WTC11 (cell line): ENCODE data around the gene ZBTB7C. TPM values are rescaled to one million over a fixed set of nuclear protein-coding genes. Genes with fewer than 3 reads are reported as not detected.

Source experiments
- ATAC-seq: fragments of 200-7000 bp; cut with Tn5 transposase; 2 replicates; pipeline ENCODE4 v1.10.0; 2021; ENCODE audit warnings: mild to moderate bottlenecking, moderate library complexity
- CTCF ChIA-PET: fragments of 300-600 bp; sonication (Branson Sonifier 250); formaldehyde crosslinking; loops from one replicate; lab custom pipeline; 2021; ENCODE audit warnings: antibody characterized with exemption; lab: Charles Lee
- POLR2A ChIA-PET: fragments of 350-600 bp; sonication (Branson Sonifier 250); formaldehyde crosslinking; loops from one replicate; lab custom pipeline; 2021; ENCODE audit warnings: antibody characterized with exemption; lab: Charles Lee
- DNase-seq: peaks from one replicate; pipeline ENCODE4 v3.0.0; 2021; ENCODE audit warnings: low spot score
- H3K27ac Mint-ChIP-seq: 2 replicates; pipeline ENCODE4 v1.8.0; 2021; ENCODE audit warnings: mixed read lengths
- H3K27me3 Mint-ChIP-seq: 2 replicates; pipeline ENCODE4 v1.8.0; 2021; ENCODE audit warnings: low read depth, mild to moderate bottlenecking, moderate library complexity, mixed read lengths
- H3K36me3 Mint-ChIP-seq: 2 replicates; pipeline ENCODE4 v1.8.0; 2021; ENCODE audit warnings: mixed read lengths
- H3K4me1 Mint-ChIP-seq: 2 replicates; pipeline ENCODE4 v1.8.0; 2022; ENCODE audit warnings: mixed read lengths
- H3K4me3 Mint-ChIP-seq: 2 replicates; pipeline ENCODE4 v1.8.0; 2021; ENCODE audit warnings: mild to moderate bottlenecking, moderate library complexity, mixed read lengths
- H3K9me3 Mint-ChIP-seq: 2 replicates; pipeline ENCODE4 v1.8.0; 2021; ENCODE audit warnings: mixed read lengths
- ELF4 ChIP-seq: sonication (generic); formaldehyde crosslinking; IDR thresholded peaks from 2 replicates; pipeline ENCODE4 v1.8.1; 2022; ENCODE audit warnings: low read depth, mild to moderate bottlenecking, moderate library complexity, missing genetic modification reagents
- FOXJ3 ChIP-seq: sonication (generic); formaldehyde crosslinking; IDR thresholded peaks from 2 replicates; pipeline ENCODE4 v1.9.0; 2021; ENCODE audit warnings: missing genetic modification reagents, mild to moderate bottlenecking, borderline replicate concordance
- GRHL2 ChIP-seq: fragments of 250-450 bp; sonication (Bioruptor Pico); IDR thresholded peaks from 2 replicates; pipeline ENCODE4 v1.8.0; 2022; ENCODE audit warnings: mild to moderate bottlenecking, moderate library complexity; ENCODE audit not compliant: insufficient replicate concordance, severe bottlenecking
- RELA ChIP-seq: sonication (generic); formaldehyde crosslinking; IDR thresholded peaks from 2 replicates; pipeline ENCODE4 v1.8.1; 2022; ENCODE audit warnings: missing genetic modification reagents, mild to moderate bottlenecking, borderline replicate concordance
- SMAD4 ChIP-seq: sonication (generic); formaldehyde crosslinking; IDR thresholded peaks from 2 replicates; pipeline ENCODE4 v1.8.0; 2022; ENCODE audit warnings: mild to moderate bottlenecking, missing genetic modification reagents
- ZNF219 ChIP-seq: sonication (generic); formaldehyde crosslinking; IDR thresholded peaks from 2 replicates; pipeline ENCODE4 v1.8.0; 2023; ENCODE audit warnings: missing genetic modification reagents, mild to moderate bottlenecking, borderline replicate concordance
- ZNF263 ChIP-seq: sonication (generic); formaldehyde crosslinking; IDR thresholded peaks from 2 replicates; pipeline ENCODE4 v1.8.1; 2022; ENCODE audit warnings: low read depth, mild to moderate bottlenecking, moderate library complexity, missing genetic modification reagents
- ZNF416 ChIP-seq: fragments of 250-450 bp; sonication (Bioruptor Pico); IDR thresholded peaks from 2 replicates; pipeline ENCODE4 v1.9.0; 2021; ENCODE audit warnings: mild to moderate bottlenecking, inconsistent platforms
- total RNA-seq: library from RNA; stranded (reverse); gene quantifications from 3 replicates; pipeline ENCODE4 v1.2.3, GENCODE V29; 2021
- TF ChIP-seq, protein P1 (sequence below): fragments of 250-450 bp; sonication (Bioruptor Pico); IDR thresholded peaks from 2 replicates; pipeline ENCODE4 v1.8.0; 2021; ENCODE audit warnings: mild to moderate bottlenecking
- TF ChIP-seq, protein P2 (sequence below): sonication (generic); formaldehyde crosslinking; IDR thresholded peaks from 2 replicates; pipeline ENCODE4 v1.8.1; 2022; ENCODE audit warnings: missing genetic modification reagents, borderline replicate concordance
- TF ChIP-seq, protein P3 (sequence below): sonication (generic); formaldehyde crosslinking; IDR thresholded peaks from 2 replicates; pipeline ENCODE4 v1.8.0; 2022; ENCODE audit warnings: mild to moderate bottlenecking, missing genetic modification reagents
- TF ChIP-seq, protein P4 (sequence below): sonication (generic); formaldehyde crosslinking; conservative IDR thresholded peaks from 2 replicates; pipeline ENCODE4 v1.8.1; 2023; ENCODE audit warnings: mild to moderate bottlenecking, low read depth, missing genetic modification reagents, moderate library complexity
- TF ChIP-seq, protein P5 (sequence below): fragments of 250-450 bp; sonication (Bioruptor Pico); conservative IDR thresholded peaks from 2 replicates; pipeline ENCODE4 v1.9.0; 2021; ENCODE audit warnings: mild to moderate bottlenecking
- TF ChIP-seq, protein P6 (sequence below): sonication (generic); formaldehyde crosslinking; IDR thresholded peaks from 2 replicates; pipeline ENCODE4 v1.8.0; 2022; ENCODE audit warnings: mild to moderate bottlenecking, missing genetic modification reagents
- TF ChIP-seq, protein P7 (sequence below): sonication (generic); formaldehyde crosslinking; IDR thresholded peaks from 2 replicates; pipeline ENCODE4 v1.8.1; 2023; ENCODE audit warnings: mild to moderate bottlenecking, missing genetic modification reagents, moderate library complexity

Gene ZBTB7C
- total RNA-seq, 1 experiment from 2014 or later: 0.48 TPM

DNA sequence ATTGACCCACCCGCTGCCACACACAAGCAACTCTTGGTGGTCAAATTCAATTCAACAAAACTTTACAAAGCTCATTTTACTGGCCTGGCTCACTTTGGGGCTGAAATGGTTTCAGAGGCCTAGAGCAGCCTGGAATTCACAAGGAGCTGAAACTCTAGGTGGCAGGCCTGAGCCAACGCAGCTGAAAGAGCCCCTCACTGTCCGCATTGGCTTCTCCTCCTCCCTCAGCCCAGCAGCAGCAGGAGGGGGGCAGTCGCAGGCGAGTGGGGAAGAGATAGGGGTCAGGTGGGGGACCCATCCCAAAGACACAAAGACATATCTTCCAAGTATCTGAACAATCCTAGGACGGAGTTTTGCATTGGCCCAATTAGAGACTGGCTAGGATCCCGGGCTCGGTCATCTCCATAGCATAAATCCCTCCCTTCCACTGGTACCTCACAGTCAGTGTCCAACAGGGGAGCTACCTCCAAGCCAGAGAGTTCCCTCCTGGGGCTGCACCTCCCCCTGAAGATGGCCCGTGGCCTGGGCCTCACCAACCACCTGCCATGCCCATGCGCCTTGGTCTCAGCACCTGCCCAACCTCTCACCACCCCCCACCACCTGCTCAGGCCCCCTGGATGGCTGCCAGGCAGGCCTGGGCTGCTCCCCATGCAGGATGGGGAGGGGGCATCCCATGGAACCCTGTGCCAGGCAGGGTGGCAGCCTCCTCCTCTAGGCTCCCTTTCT is 113.4 kb downstream of the ZBTB7C start (continued):
- TF ChIP-seq GRHL2 (CRISPR knock-in tag) (no peak), ELF4 (CRISPR knock-in tag) (no peak)
- TF ChIP-seq, protein P1, sequence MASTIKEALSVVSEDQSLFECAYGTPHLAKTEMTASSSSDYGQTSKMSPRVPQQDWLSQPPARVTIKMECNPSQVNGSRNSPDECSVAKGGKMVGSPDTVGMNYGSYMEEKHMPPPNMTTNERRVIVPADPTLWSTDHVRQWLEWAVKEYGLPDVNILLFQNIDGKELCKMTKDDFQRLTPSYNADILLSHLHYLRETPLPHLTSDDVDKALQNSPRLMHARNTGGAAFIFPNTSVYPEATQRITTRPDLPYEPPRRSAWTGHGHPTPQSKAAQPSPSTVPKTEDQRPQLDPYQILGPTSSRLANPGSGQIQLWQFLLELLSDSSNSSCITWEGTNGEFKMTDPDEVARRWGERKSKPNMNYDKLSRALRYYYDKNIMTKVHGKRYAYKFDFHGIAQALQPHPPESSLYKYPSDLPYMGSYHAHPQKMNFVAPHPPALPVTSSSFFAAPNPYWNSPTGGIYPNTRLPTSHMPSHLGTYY (CRISPR knock-in tag): no peak

DNA sequence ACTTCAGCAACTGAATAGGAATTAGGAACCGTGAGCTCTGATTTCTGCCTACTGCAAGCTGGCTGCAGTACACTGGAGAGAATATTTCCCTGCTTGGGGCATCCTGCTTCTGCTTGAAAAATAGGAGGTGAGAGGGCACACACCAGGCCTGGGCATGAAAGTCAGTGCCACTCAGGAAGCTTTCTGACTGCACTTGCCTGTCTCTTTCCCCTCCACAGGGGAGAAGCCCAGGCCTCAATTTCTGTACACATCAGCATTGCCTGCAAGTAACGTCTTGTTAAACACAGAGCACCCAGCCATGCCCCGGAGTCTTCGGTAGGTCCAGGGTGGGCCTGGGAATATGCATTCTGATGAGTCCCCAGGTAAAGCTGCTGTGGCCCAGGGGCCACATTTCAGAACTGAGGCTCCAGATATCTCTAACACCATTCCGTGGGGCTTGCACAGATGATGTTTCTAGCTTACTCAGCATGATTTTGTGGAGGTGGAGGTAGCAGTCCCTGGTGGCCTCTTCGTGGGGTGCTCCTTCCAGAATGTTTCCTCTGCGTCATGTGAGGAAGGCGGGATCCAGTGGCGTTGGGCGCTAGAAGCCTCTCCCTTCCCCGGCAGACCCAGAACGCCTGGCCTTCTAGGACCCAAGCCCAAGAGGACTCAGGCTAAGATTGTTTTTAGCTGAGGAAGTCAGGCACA is 114.1 kb downstream of the ZBTB7C start:
- H3K4me3 Mint-ChIP-seq: no peak overlapping the region
- CTCF ChIA-PET: interaction anchor here (0.6 to 4.5 kb wide), 45 partner anchors 9 to 273 kb away, joined by 3 to 55 read pairs (median 4); partner anchors contain the start of gene ZBTB7C
- peaks cover 4% of the 10 kb centered on the region; the same call in 1 of the 2 replicates for H3K9me3 Mint-ChIP-seq
- ATAC-seq (peak; percentile 31), DNase-seq (no peak)
- no peak overlapping the region for H3K27ac Mint-ChIP-seq
- POLR2A ChIA-PET: interaction anchor here (0.6 to 1.2 kb wide), 2 partner anchors 21 to 327 kb away, joined by 3 read pairs; no protein-coding TSS in a partner anchor
- no peaks in the 10 kb centered on the region for H3K27me3 Mint-ChIP-seq
- TF ChIP-seq ZNF219 (CRISPR knock-in tag): no peak
- TF ChIP-seq, protein P2, sequence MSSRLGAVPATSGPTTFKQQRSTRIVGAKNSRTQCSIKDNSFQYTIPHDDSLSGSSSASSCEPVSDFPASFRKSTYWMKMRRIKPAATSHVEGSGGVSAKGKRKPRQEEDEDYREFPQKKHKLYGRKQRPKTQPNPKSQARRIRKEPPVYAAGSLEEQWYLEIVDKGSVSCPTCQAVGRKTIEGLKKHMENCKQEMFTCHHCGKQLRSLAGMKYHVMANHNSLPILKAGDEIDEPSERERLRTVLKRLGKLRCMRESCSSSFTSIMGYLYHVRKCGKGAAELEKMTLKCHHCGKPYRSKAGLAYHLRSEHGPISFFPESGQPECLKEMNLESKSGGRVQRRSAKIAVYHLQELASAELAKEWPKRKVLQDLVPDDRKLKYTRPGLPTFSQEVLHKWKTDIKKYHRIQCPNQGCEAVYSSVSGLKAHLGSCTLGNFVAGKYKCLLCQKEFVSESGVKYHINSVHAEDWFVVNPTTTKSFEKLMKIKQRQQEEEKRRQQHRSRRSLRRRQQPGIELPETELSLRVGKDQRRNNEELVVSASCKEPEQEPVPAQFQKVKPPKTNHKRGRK: no peak
- no peak for TF ChIP-seq ZNF416 (CRISPR knock-in tag)
- peaks cover 25% of the 10 kb centered on the region for H3K4me1 Mint-ChIP-seq
- H3K36me3 Mint-ChIP-seq: no peaks in the 10 kb centered on the region

DNA sequence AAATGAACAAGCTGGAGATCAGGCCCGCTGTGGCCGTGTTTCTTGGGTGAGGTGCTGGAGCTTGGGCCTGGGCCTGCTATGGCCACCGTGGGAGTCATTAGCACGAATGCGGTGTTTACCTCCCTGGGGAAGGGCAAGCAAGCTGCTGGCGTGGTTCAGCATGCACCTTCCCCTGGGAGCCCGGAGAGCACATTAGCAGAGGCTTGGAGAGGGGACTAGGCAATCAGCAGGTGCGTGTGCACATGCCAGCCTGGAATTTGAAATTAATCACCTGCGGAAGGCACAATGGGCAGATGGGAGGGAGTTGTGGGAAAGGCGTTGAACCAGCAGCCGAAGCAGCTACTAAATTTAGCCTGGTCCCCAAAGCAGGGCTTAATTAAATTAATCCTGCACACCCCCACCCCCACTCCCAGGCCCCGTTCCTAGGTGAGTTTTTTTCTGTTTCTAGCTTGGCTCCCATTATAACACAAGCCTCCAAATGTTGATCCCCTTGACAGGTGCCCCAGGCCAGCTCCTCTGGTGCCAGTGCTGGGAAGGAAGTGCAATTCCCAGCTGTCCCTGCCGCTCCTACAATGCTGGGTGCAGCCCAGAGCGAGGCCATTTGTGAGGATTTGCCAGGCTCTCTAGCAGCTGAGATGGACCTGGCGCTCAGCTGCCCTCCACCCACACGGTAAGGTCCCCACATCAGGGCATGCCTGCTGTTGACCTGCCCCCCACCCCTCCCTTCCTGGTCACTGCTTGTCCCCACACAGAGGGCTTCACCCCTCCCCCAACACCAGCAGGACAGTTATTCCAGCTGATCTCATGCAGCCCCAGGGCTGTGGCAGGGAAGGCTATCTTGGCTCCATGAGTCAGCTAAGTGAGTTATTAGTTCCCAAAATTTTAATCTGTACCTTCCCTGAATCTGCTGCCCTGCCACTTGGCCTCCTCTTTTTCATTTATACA is 115.0 kb downstream of the ZBTB7C start:
- TF ChIP-seq ZNF263 (CRISPR knock-in tag) (no peak), RELA (no peak), SMAD4 (CRISPR knock-in tag) (no peak), FOXJ3 (CRISPR knock-in tag) (no peak), ZNF416 (CRISPR knock-in tag) (no peak)
- TF ChIP-seq, protein P3, sequence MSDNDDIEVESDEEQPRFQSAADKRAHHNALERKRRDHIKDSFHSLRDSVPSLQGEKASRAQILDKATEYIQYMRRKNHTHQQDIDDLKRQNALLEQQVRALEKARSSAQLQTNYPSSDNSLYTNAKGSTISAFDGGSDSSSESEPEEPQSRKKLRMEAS (CRISPR knock-in tag): no peak
- TF ChIP-seq, protein P4, sequence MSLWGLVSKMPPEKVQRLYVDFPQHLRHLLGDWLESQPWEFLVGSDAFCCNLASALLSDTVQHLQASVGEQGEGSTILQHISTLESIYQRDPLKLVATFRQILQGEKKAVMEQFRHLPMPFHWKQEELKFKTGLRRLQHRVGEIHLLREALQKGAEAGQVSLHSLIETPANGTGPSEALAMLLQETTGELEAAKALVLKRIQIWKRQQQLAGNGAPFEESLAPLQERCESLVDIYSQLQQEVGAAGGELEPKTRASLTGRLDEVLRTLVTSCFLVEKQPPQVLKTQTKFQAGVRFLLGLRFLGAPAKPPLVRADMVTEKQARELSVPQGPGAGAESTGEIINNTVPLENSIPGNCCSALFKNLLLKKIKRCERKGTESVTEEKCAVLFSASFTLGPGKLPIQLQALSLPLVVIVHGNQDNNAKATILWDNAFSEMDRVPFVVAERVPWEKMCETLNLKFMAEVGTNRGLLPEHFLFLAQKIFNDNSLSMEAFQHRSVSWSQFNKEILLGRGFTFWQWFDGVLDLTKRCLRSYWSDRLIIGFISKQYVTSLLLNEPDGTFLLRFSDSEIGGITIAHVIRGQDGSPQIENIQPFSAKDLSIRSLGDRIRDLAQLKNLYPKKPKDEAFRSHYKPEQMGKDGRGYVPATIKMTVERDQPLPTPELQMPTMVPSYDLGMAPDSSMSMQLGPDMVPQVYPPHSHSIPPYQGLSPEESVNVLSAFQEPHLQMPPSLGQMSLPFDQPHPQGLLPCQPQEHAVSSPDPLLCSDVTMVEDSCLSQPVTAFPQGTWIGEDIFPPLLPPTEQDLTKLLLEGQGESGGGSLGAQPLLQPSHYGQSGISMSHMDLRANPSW (CRISPR knock-in tag): no peak
- TF ChIP-seq, protein P5, sequence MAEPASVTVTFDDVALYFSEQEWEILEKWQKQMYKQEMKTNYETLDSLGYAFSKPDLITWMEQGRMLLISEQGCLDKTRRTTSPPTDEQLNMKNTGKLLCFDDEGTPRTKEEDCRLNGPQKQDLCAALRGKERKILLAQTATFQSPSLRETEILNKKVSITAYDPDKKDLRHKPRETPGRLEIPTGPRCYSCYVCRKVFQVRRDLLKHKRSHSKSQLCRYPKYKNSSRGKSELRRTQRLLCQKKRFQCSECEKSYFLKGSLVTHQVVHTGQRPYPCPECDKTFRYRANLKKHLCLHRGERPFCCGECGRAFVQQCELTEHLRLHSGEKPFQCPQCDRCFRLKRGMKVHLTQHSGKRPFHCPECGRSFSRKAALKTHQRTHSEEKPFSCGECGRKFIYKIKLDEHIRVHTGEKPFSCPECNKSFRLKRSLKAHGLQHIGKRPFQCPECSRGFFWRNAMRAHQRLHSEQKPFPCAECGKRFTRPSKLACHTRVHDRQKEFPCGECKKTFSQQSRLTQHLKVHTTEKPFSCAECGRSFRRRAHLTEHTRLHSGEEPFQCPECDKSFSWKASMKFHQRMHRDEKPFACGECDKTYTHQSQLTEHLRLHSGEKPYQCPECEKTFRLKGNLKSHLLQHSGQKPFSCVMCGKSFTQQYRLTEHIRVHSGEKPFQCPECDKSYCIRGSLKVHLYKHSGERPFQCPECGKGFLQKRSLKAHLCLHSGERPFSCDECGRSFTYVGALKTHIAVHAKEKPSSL (CRISPR knock-in tag): no peak
- TF ChIP-seq, protein P6, sequence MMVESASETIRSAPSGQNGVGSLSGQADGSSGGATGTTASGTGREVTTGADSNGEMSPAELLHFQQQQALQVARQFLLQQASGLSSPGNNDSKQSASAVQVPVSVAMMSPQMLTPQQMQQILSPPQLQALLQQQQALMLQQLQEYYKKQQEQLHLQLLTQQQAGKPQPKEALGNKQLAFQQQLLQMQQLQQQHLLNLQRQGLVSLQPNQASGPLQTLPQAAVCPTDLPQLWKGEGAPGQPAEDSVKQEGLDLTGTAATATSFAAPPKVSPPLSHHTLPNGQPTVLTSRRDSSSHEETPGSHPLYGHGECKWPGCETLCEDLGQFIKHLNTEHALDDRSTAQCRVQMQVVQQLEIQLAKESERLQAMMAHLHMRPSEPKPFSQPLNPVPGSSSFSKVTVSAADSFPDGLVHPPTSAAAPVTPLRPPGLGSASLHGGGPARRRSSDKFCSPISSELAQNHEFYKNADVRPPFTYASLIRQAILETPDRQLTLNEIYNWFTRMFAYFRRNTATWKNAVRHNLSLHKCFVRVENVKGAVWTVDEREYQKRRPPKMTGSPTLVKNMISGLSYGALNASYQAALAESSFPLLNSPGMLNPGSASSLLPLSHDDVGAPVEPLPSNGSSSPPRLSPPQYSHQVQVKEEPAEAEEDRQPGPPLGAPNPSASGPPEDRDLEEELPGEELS (CRISPR knock-in tag): no peak
- TF ChIP-seq, protein P7, sequence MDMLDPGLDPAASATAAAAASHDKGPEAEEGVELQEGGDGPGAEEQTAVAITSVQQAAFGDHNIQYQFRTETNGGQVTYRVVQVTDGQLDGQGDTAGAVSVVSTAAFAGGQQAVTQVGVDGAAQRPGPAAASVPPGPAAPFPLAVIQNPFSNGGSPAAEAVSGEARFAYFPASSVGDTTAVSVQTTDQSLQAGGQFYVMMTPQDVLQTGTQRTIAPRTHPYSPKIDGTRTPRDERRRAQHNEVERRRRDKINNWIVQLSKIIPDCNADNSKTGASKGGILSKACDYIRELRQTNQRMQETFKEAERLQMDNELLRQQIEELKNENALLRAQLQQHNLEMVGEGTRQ (CRISPR knock-in tag): no peak
- Mint-ChIP-seq H3K27ac (no peak overlapping the region), H3K27me3 (no peaks in the 10 kb centered on the region), H3K9me3 (peaks cover 2% of the 10 kb centered on the region), H3K4me1 (peaks cover 23% of the 10 kb centered on the region), H3K4me3 (no peak overlapping the region), H3K36me3 (no peaks in the 10 kb centered on the region)
- ATAC-seq (no peak), DNase-seq (no peak)
- POLR2A ChIA-PET: interaction anchor here (0.6 to 1.2 kb wide), 3 partner anchors 20 to 326 kb away, joined by 3 read pairs; no protein-coding TSS in a partner anchor
- CTCF ChIA-PET: interaction anchor here (0.9 to 4.5 kb wide), 20 partner anchors 14 to 272 kb away, joined by 3 to 55 read pairs (median 5); no protein-coding TSS in a partner anchor
